ENCODE measurements around the gene MAN2B2.
"Not testable (repeated sequence)": the region's sequence is repeated elsewhere in the genome, so short reads cannot be mapped to it uniquely, and the experiment has no call there.

MAN2B2 gene

GRCh38 chr4:6622744-6623143 lies 47.8 kb downstream of the MAN2B2 start:
- DNase-seq: no peak
- intact Hi-C loops (cut with DNase I): no loop called here

- intact Hi-C loops (cut with DNase I): no loop called here
- no peak for DNase-seq
These were observed 50.3 kb downstream of the MAN2B2 start for GRCh38 chr4:6625256-6625655.

- intact Hi-C loops (cut with DNase I): no loop called here
These were observed 51.1 kb downstream of the MAN2B2 start for GRCh38 chr4:6626066-6626465.

GRCh38 chr4:6627832-6628231 lies 52.8 kb downstream of the MAN2B2 start:
- intact Hi-C loops (cut with DNase I): no loop called here
- peak in 1 of 42 donors; percentile 2 for DNase-seq

More at GRCh38 chr4:6626066-6626465, 51.1 kb downstream of the MAN2B2 start:
- DNase-seq: peak in 1 of 42 donors; percentile 31

GRCh38 chr4:6628484-6628883 lies 53.5 kb downstream of the MAN2B2 start:
- DNase-seq; intact Hi-C loops (cut with DNase I): not testable (repeated sequence)

GRCh38 chr4:6632125-6632524 lies 57.1 kb downstream of the MAN2B2 start:
- no peak for DNase-seq
- intact Hi-C loops (cut with DNase I): no loop called here

GRCh38 chr4:6633091-6633906 lies 58.3 kb downstream of the MAN2B2 start:
- intact Hi-C loops (cut with DNase I): no loop called here
- DNase-seq: peak in 2 of 42 donors; percentile 5 to 36

GRCh38 chr4:6634746-6635145 lies 59.8 kb downstream of the MAN2B2 start:
- intact Hi-C loops (cut with DNase I): no loop called here
- peak in 1 of 42 donors; percentile 5 for DNase-seq

- intact Hi-C loops (cut with DNase I): no loop called here
- DNase-seq: peak in 1 of 42 donors; percentile 30
These were observed 64.2 kb downstream of the MAN2B2 start for GRCh38 chr4:6639137-6639680.

- DNase-seq: peak; percentile 84 to 97 (median 93)
- intact Hi-C loops (cut with DNase I): loop anchor here (2.0 kb wide), 1 partner anchor 68 kb away; the partner anchor contains the start of gene MRFAP1L1
These were observed 65.5 kb downstream of the MAN2B2 start, which contains the start of gene MRFAP1 for GRCh38 chr4:6640292-6641163. MRFAP1 (plus strand) TSS chr4:6640685; CDS start chr4:6640863, 178 bp downstream.

GRCh38 chr4:6641164-6641970 lies 66.4 kb downstream of the MAN2B2 start:
- intact Hi-C loops (cut with DNase I): loop anchor here (2.0 kb wide), 1 partner anchor 67 kb away; the partner anchor contains the start of gene MRFAP1L1

GRCh38 chr4:6641971-6642320 lies 67.0 kb downstream of the MAN2B2 start:
- intact Hi-C loops (cut with DNase I): loop anchor here (2.0 kb wide), 1 partner anchor 67 kb away; the partner anchor contains the start of gene MRFAP1L1
- no peak for DNase-seq

More at GRCh38 chr4:6641164-6641970, 66.4 kb downstream of the MAN2B2 start:
- DNase-seq: peak in 23 of 42 donors; percentile 17 to 71 (median 33)

GRCh38 chr4:6643141-6643847 lies 68.3 kb downstream of the MAN2B2 start:
- intact Hi-C loops (cut with DNase I): no loop called here

GRCh38 chr4:6644792-6645530 lies 70.0 kb downstream of the MAN2B2 start:
- no peak for DNase-seq
- intact Hi-C loops (cut with DNase I): no loop called here

More at GRCh38 chr4:6643141-6643847, 68.3 kb downstream of the MAN2B2 start:
- no peak for DNase-seq

GRCh38 chr4:6647169-6647568 lies 72.2 kb downstream of the MAN2B2 start:
- DNase-seq: no peak

GRCh38 chr4:6647582-6648230 lies 72.7 kb downstream of the MAN2B2 start:
- intact Hi-C loops (cut with DNase I): no loop called here

More at GRCh38 chr4:6647169-6647568, 72.2 kb downstream of the MAN2B2 start:
- intact Hi-C loops (cut with DNase I): no loop called here

GRCh38 chr4:6649216-6649615 lies 74.2 kb downstream of the MAN2B2 start:
- intact Hi-C loops (cut with DNase I): no loop called here
- peak in 1 of 42 donors; percentile 18 for DNase-seq

More at GRCh38 chr4:6647582-6648230, 72.7 kb downstream of the MAN2B2 start:
- DNase-seq: no peak
